Panc1 (cell line): Measurements from ENCODE around the gene LZTFL1. TPM values are rescaled to one million over a fixed set of nuclear protein-coding genes. Genes with fewer than 3 reads are reported as not detected.

Source experiments
- ATAC-seq: fragments of 200-7000 bp; cut with Tn5 transposase; 2 replicates; pipeline ENCODE4 v1.9.1; 2020; ENCODE audit warnings: mild to moderate bottlenecking, moderate library complexity
- BruUV-seq: library from RNA; stranded (reverse); fragments of 400-500 nt; replicated peaks from 2 replicates; lab custom pipeline; 2021; lab: Mats Ljungman, UMichigan
- CTCF ChIA-PET: fragments of 300-600 bp; sonication (Branson Sonifier 250); formaldehyde crosslinking; loops from one replicate; lab custom pipeline; 2022; ENCODE audit warnings: antibody characterized with exemption; lab: Charles Lee
- POLR2A ChIA-PET: fragments of 300-600 bp; sonication (Branson Sonifier 250); formaldehyde crosslinking; loops from one replicate; lab custom pipeline; 2022; ENCODE audit warnings: antibody characterized with exemption; lab: Charles Lee
- DNase-seq: peaks from one replicate; pipeline ENCODE4 v3.0.0-alpha.2; 2010; ENCODE audit warnings: low read depth, low spot score
- H3K27ac ChIP-seq: 2 replicates; pipeline ENCODE4 v1.5.1; 2011; ENCODE audit warnings: mild to moderate bottlenecking, low read length, inconsistent platforms
- H3K27me3 ChIP-seq: fragments of 200-500 bp; sonication (Bioruptor generic); 2 replicates; pipeline ENCODE4 v1.6.0; 2014; ENCODE audit warnings: low read length, inconsistent platforms; ENCODE audit not compliant: control insufficient read depth, insufficient read depth
- H3K36me3 ChIP-seq: fragments of 200-500 bp; sonication (Bioruptor generic); 2 replicates; pipeline ENCODE4 v1.5.1; 2014; ENCODE audit warnings: inconsistent platforms, mild to moderate bottlenecking, low read length, moderate library complexity; ENCODE audit not compliant: control insufficient read depth, insufficient read depth
- H3K4me1 ChIP-seq: 2 replicates; pipeline ENCODE4 v1.5.1; 2011; ENCODE audit warnings: inconsistent platforms, mild to moderate bottlenecking, low read length, moderate library complexity; ENCODE audit not compliant: control insufficient read depth, insufficient read depth
- H3K4me3 ChIP-seq, 2 experiments: 2 replicates each; pipeline ENCODE4 v1.5.1; 2011 to 2012; ENCODE audit warnings: low read depth in 2 of 2, low read length in 2 of 2, mild to moderate bottlenecking in 2 of 2, inconsistent platforms in 1 of 2, moderate library complexity in 1 of 2
- H3K9me3 ChIP-seq: fragments of 200-500 bp; sonication (Bioruptor generic); 2 replicates; pipeline ENCODE4 v1.5.1; 2014; ENCODE audit warnings: low read depth, mild to moderate bottlenecking, inconsistent platforms, low read length, moderate library complexity; ENCODE audit not compliant: control insufficient read depth, insufficient read depth
- CTCF ChIP-seq: fragments of 450-650 bp; IDR thresholded peaks from 2 replicates; pipeline ENCODE4 v1.5.1; 2017; ENCODE audit warnings: mild to moderate bottlenecking
- POLR2AphosphoS5 ChIP-seq: IDR thresholded peaks from 2 replicates; pipeline ENCODE4 v1.6.1; 2012; ENCODE audit warnings: mild to moderate bottlenecking, low read depth, low read length, moderate library complexity
- SIN3A ChIP-seq: IDR thresholded peaks from 2 replicates; pipeline ENCODE4 v1.6.1; 2012; ENCODE audit warnings: low read depth, mild to moderate bottlenecking, low read length, moderate library complexity, borderline replicate concordance; ENCODE audit not compliant: insufficient read depth
- TCF7L2 ChIP-seq: IDR thresholded peaks from 2 replicates; pipeline ENCODE4 v1.6.1; 2011; ENCODE audit warnings: mild to moderate bottlenecking, low read depth, low read length, inconsistent platforms
- in situ Hi-C: cut with HindIII; loops from 2 replicates; pipeline ENCODE4 v1.10.0; 2016; ENCODE audit warnings: low sequenced_read_pairs, low pct_unique_long_range_greater_than_20kb
- intact Hi-C: fragments of 100-400 bp; cut with micrococcal nuclease; formaldehyde crosslinking; loops from one replicate; pipeline ENCODE4 v1.10.0; 2022; ENCODE audit not compliant: unreplicated experiment
- total RNA-seq: library from RNA; stranded (reverse); gene quantifications from one replicate; pipeline ENCODE4 v1.2.1, GENCODE V29; 2021; ENCODE audit not compliant: unreplicated experiment
- TF ChIP-seq, protein P1 (sequence below), 2 experiments: IDR thresholded peaks; 2 replicates each; pipeline ENCODE4 v1.6.1; 2011 to 2012; ENCODE audit warnings: low read depth in 2 of 2, control low read depth in 1 of 2, low read length in 1 of 2, mild to moderate bottlenecking in 1 of 2, moderate library complexity in 1 of 2; ENCODE audit not compliant: insufficient read depth in 1 of 2

LZTFL1 gene
- total RNA-seq, 1 experiment from 2014 or later, result 12.3 TPM

DNA sequence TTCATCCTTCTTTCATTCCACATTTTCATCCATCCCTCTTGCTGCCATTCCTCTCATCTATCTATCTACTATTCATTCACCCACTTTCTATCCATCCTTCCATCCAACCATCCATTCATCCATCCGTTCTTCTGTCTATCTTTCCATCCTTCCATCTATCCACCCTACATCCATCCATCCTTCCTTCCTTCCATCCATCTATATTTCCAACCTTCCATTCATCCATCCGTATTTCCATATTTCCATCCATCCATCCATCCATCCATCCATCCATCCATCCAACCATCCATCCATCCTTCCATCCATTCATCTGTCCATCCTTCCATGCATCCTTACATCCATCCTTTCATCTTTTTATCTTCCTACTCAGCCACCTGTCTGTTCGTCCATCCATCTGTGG, 59.5 kb downstream of the LZTFL1 start:
- ATAC-seq (no peak), DNase-seq (no peak)
- H3K4me3 ChIP-seq, result no peak overlapping the region
- H3K27me3 ChIP-seq, result no peaks in the 10 kb centered on the region
- ChIA-PET POLR2A (no interaction called here), CTCF (no interaction called here)
- in situ Hi-C loops, result no loop called here
- H3K9me3 ChIP-seq, result no peaks in the 10 kb centered on the region
- H3K27ac ChIP-seq, result no peak overlapping the region
- no peaks in the 10 kb centered on the region for H3K36me3 ChIP-seq
- intact Hi-C loops, result no loop called here
- no peak for TF ChIP-seq CTCF
- TF ChIP-seq TCF7L2, result no peak
- TF ChIP-seq SIN3A, result no peak
- TF ChIP-seq, protein P1, sequence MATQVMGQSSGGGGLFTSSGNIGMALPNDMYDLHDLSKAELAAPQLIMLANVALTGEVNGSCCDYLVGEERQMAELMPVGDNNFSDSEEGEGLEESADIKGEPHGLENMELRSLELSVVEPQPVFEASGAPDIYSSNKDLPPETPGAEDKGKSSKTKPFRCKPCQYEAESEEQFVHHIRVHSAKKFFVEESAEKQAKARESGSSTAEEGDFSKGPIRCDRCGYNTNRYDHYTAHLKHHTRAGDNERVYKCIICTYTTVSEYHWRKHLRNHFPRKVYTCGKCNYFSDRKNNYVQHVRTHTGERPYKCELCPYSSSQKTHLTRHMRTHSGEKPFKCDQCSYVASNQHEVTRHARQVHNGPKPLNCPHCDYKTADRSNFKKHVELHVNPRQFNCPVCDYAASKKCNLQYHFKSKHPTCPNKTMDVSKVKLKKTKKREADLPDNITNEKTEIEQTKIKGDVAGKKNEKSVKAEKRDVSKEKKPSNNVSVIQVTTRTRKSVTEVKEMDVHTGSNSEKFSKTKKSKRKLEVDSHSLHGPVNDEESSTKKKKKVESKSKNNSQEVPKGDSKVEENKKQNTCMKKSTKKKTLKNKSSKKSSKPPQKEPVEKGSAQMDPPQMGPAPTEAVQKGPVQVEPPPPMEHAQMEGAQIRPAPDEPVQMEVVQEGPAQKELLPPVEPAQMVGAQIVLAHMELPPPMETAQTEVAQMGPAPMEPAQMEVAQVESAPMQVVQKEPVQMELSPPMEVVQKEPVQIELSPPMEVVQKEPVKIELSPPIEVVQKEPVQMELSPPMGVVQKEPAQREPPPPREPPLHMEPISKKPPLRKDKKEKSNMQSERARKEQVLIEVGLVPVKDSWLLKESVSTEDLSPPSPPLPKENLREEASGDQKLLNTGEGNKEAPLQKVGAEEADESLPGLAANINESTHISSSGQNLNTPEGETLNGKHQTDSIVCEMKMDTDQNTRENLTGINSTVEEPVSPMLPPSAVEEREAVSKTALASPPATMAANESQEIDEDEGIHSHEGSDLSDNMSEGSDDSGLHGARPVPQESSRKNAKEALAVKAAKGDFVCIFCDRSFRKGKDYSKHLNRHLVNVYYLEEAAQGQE (IDR thresholded peaks at IDR 0.05; ENCODE audit: insufficient read depth in 1 of 2, low read depth in 2 of 2, low read length in 1 of 2), result no peak
- TF ChIP-seq POLR2AphosphoS5, result no peak
- H3K4me1 ChIP-seq, result no peaks in the 10 kb centered on the region
- BruUV-seq, result no TSS peak

DNA sequence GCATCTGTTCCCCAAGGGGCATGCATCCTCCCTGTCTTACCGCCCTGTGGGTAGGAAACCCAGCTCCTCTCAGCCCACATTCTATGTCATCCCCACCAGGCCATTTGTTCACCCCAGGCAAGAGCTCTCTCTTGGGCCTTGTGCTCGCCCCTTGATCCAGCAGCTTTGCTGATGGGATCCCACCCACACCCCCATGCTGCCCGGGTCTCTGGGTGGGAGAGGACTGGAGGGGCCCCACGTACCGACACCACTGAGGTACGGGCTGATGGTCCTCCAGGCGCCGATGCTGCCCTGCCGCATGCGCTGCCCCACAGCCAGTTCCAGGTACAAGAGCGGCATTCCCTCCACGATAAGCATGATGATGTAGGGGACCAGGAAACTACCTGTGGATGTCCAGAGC, 60.1 kb downstream of the LZTFL1 start:
- H3K36me3 ChIP-seq, result no peaks in the 10 kb centered on the region
- H3K27ac ChIP-seq, result no peak overlapping the region
- no peak for TF ChIP-seq POLR2AphosphoS5
- no peak for TF ChIP-seq TCF7L2
- no peak for TF ChIP-seq SIN3A
- TF ChIP-seq, protein P1 (IDR thresholded peaks at IDR 0.05; ENCODE audit: insufficient read depth in 1 of 2, low read depth in 2 of 2, low read length in 1 of 2), result no peak
- no peak for TF ChIP-seq CTCF
- no peaks in the 10 kb centered on the region for H3K9me3 ChIP-seq
- H3K27me3 ChIP-seq, result no peaks in the 10 kb centered on the region
- CTCF ChIA-PET, result interaction anchor here (0.6 kb wide), 1 partner anchor 743 kb away, joined by 3 read pairs; no protein-coding TSS in a partner anchor
- intact Hi-C loops (no loop called here), in situ Hi-C loops (no loop called here)
- H3K4me1 ChIP-seq, result no peaks in the 10 kb centered on the region
- DNase-seq (no peak), ATAC-seq (no peak)
- POLR2A ChIA-PET, result interaction anchor here (0.8 kb wide), 1 partner anchor 39 kb away, joined by 3 read pairs; no protein-coding TSS in a partner anchor
- no peak overlapping the region for H3K4me3 ChIP-seq
- no TSS peak for BruUV-seq
